ENCODE results near the gene STX5. TPM values are rescaled to one million over a fixed set of nuclear protein-coding genes. Genes with fewer than 3 reads are reported as not detected.

The STX5 gene
- total and polyA plus RNA-seq, 9 of the 15 experiments (the other 6 are each of a cell fraction or from before 2014, with no cell fraction given) = 2.8 to 28.6 (median 23.7) TPM

GRCh38 chr11:62855571-62856332, 23.9 kb upstream of the STX5 start (continued):
- TF ChIP-seq MLLT1 (IDR thresholded peaks at IDR 0.05) = peak; percentile 97 to 99
- peak; percentile 44; the same call in 1 of the 2 replicates for TF ChIP-seq GMEB1 (CRISPR knock-in tag; IDR thresholded peaks at IDR 0.05)
- no peak for TF ChIP-seq U2AF2 (optimal IDR thresholded peaks at IDR 0.05; ENCODE audit: low read depth, low read length)
- no peak for TF ChIP-seq ZNF778 (CRISPR knock-in tag; IDR thresholded peaks at IDR 0.05)
- no peak for TF ChIP-seq CLOCK (CRISPR knock-in tag; IDR thresholded peaks at IDR 0.05; ENCODE audit: borderline replicate concordance)
- TF ChIP-seq TEAD2 (tag; IDR thresholded peaks at IDR 0.05) = no peak
- TF ChIP-seq CCAR2 (IDR thresholded peaks at IDR 0.05; ENCODE audit: low read depth, low read length) = no peak
- TF ChIP-seq ZBTB8A (IDR thresholded peaks at IDR 0.05; ENCODE audit: partially characterized antibody) = no peak
- TF ChIP-seq PTBP1 (IDR thresholded peaks at IDR 0.05; ENCODE audit: low read depth, low read length) = peak; percentile 83; the same call in 1 of the 2 replicates
- TF ChIP-seq KAT8 (IDR thresholded peaks at IDR 0.05; ENCODE audit: low read depth) = peak; percentile 72
- peak; percentile 76 for TF ChIP-seq E2F1 (CRISPR knock-in tag; IDR thresholded peaks at IDR 0.05)
- peak; percentile 58 for TF ChIP-seq HNRNPLL (IDR thresholded peaks at IDR 0.05; ENCODE audit: low read depth, low read length, poor library complexity, severe bottlenecking)
- TF ChIP-seq ZBTB34 (CRISPR knock-in tag; IDR thresholded peaks at IDR 0.05) = no peak
- TF ChIP-seq SNAPC5 (CRISPR knock-in tag; IDR thresholded peaks at IDR 0.05) = no peak
- no peak for TF ChIP-seq FOXO4 (CRISPR knock-in tag; IDR thresholded peaks at IDR 0.05)
- TF ChIP-seq RBM34 (IDR thresholded peaks at IDR 0.05; ENCODE audit: borderline replicate concordance, insufficient read depth, low read length) = no peak

Data from K562 (cell line).